Measurements from ENCODE around the gene NFYC. TPM values are rescaled to one million over a fixed set of nuclear protein-coding genes. Genes with fewer than 3 reads are reported as not detected.

NFYC gene
- total RNA-seq, 1 experiment from 2014 or later, result 61.6 TPM

DNA sequence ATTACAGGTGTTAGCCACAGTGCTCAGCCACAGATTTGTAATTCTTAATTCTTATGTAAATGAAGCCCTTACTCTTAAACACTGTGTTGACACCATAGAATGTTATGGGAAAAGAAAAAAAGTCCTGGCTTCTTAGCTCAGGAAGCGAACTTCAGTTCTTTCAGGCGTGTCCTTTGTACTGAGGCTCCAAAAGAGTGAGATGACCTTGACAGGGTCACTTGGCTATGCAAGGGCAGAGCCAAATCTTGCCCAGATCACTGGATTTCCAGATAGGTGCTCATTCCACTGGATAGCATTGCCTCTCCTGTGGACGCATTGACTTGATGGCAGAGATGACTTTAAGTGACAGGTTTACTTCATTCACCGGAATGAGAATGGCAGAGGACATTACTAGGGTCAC, 4.8 kb downstream of the NFYC start:
- Histone ChIP-seq H3K36me3 (ENCODE audit: control insufficient read depth, insufficient read depth, low read length) (no peaks in the 10 kb centered on the region), H3K9me3 (no peaks in the 10 kb centered on the region), H3K4me3 (ENCODE audit: low read depth, low read length) (no peak overlapping the region), H3K4me1 (peaks cover 13% of the 10 kb centered on the region), H3K27me3 (replicated peaks; ENCODE audit: control insufficient read depth, insufficient read depth, low read length) (no peaks in the 10 kb centered on the region)
- no peaks in the 10 kb centered on the region for H3K9me3 Mint-ChIP-seq (ENCODE audit: unreplicated experiment)
- no peaks in the 10 kb centered on the region for H3K27me3 Mint-ChIP-seq (ENCODE audit: insufficient read depth, unreplicated experiment)
- no TSS peak for BruUV-seq (replicated peaks)
- TF ChIP-seq, protein P1, sequence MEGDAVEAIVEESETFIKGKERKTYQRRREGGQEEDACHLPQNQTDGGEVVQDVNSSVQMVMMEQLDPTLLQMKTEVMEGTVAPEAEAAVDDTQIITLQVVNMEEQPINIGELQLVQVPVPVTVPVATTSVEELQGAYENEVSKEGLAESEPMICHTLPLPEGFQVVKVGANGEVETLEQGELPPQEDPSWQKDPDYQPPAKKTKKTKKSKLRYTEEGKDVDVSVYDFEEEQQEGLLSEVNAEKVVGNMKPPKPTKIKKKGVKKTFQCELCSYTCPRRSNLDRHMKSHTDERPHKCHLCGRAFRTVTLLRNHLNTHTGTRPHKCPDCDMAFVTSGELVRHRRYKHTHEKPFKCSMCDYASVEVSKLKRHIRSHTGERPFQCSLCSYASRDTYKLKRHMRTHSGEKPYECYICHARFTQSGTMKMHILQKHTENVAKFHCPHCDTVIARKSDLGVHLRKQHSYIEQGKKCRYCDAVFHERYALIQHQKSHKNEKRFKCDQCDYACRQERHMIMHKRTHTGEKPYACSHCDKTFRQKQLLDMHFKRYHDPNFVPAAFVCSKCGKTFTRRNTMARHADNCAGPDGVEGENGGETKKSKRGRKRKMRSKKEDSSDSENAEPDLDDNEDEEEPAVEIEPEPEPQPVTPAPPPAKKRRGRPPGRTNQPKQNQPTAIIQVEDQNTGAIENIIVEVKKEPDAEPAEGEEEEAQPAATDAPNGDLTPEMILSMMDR (IDR thresholded peaks at IDR 0.05; ENCODE audit: insufficient read depth in 1 of 2, low read depth in 1 of 2, low read length in 1 of 2, severe bottlenecking in 1 of 2, unreplicated experiment in 1 of 2), result no peak
- CTCF ChIA-PET, result no interaction called here
- peaks cover 5% of the 10 kb centered on the region for H3K4me1 Mint-ChIP-seq (ENCODE audit: low read depth, unreplicated experiment)
- H3K4me3 Mint-ChIP-seq (ENCODE audit: unreplicated experiment), result no peak overlapping the region
- intact Hi-C loops (cut with micrococcal nuclease; ENCODE audit: unreplicated experiment), result no loop called here
- H3K27ac Mint-ChIP-seq (ENCODE audit: unreplicated experiment), result no peak overlapping the region
- POLR2A ChIA-PET, result no interaction called here
- DNase-seq, result no peak
- H3K36me3 Mint-ChIP-seq (ENCODE audit: insufficient read depth, unreplicated experiment), result peaks cover 11% of the 10 kb centered on the region

DNA sequence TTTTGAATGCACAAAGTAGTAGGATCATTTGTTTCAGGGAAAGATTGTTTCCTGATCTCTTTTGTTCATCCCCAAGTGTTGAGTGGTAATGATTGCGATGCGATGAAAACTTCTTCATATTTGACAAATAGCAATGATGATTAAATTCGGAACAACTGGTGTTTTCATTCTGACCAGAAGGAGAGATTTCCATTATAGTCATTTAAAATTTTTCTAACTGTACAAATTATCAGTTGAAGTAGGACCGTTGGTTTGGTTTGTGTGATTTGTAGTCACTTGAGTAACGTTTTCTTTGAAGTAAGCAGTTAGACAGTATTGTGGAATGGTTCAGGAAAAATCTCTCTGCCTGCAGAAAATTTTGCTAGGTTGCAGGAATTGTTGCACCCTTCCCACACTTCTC, 5.9 kb downstream of the NFYC start:
- no peak for DNase-seq
- Histone ChIP-seq H3K4me3 (ENCODE audit: low read depth, low read length) (no peak overlapping the region), H3K27me3 (replicated peaks; ENCODE audit: control insufficient read depth, insufficient read depth, low read length) (no peaks in the 10 kb centered on the region), H3K36me3 (ENCODE audit: control insufficient read depth, insufficient read depth, low read length) (no peaks in the 10 kb centered on the region), H3K9me3 (no peaks in the 10 kb centered on the region), H3K4me1 (peaks cover 13% of the 10 kb centered on the region)
- TF ChIP-seq, protein P1 (IDR thresholded peaks at IDR 0.05; ENCODE audit: insufficient read depth in 1 of 2, low read depth in 1 of 2, low read length in 1 of 2, severe bottlenecking in 1 of 2, unreplicated experiment in 1 of 2), result no peak
- Mint-ChIP-seq H3K4me1 (ENCODE audit: low read depth, unreplicated experiment) (peaks cover 3% of the 10 kb centered on the region), H3K4me3 (ENCODE audit: unreplicated experiment) (no peak overlapping the region), H3K36me3 (ENCODE audit: insufficient read depth, unreplicated experiment) (no peaks in the 10 kb centered on the region), H3K27me3 (ENCODE audit: insufficient read depth, unreplicated experiment) (no peaks in the 10 kb centered on the region), H3K27ac (ENCODE audit: unreplicated experiment) (no peak overlapping the region), H3K9me3 (ENCODE audit: unreplicated experiment) (no peaks in the 10 kb centered on the region)
- intact Hi-C loops (cut with micrococcal nuclease; ENCODE audit: unreplicated experiment), result no loop called here
- no TSS peak for BruUV-seq (replicated peaks)
- POLR2A ChIA-PET, result no interaction called here
- CTCF ChIA-PET, result no interaction called here

- Histone ChIP-seq H3K9me3 (no peaks in the 10 kb centered on the region), H3K4me1 (peaks cover 3% of the 10 kb centered on the region; the same call in 1 of the 2 replicates), H3K27me3 (replicated peaks; ENCODE audit: control insufficient read depth, insufficient read depth, low read length) (no peaks in the 10 kb centered on the region), H3K36me3 (ENCODE audit: control insufficient read depth, insufficient read depth, low read length) (no peaks in the 10 kb centered on the region), H3K4me3 (ENCODE audit: low read depth, low read length) (no peak overlapping the region)
- no peaks in the 10 kb centered on the region for H3K4me1 Mint-ChIP-seq (ENCODE audit: low read depth, unreplicated experiment)
- POLR2A ChIA-PET, result no interaction called here
- DNase-seq, result no peak
- no peaks in the 10 kb centered on the region for H3K9me3 Mint-ChIP-seq (ENCODE audit: unreplicated experiment)
- H3K27me3 Mint-ChIP-seq (ENCODE audit: insufficient read depth, unreplicated experiment), result no peaks in the 10 kb centered on the region
- no peak overlapping the region for H3K4me3 Mint-ChIP-seq (ENCODE audit: unreplicated experiment)
- no peak overlapping the region for H3K27ac Mint-ChIP-seq (ENCODE audit: unreplicated experiment)
- no TSS peak for BruUV-seq (replicated peaks)
- no peaks in the 10 kb centered on the region for H3K36me3 Mint-ChIP-seq (ENCODE audit: insufficient read depth, unreplicated experiment)
- CTCF ChIA-PET, result no interaction called here
- TF ChIP-seq, protein P1 (IDR thresholded peaks at IDR 0.05; ENCODE audit: insufficient read depth in 1 of 2, low read depth in 1 of 2, low read length in 1 of 2, severe bottlenecking in 1 of 2, unreplicated experiment in 1 of 2), result no peak
- intact Hi-C loops (cut with micrococcal nuclease; ENCODE audit: unreplicated experiment), result no loop called here
Observed at GRCh38 chr1:40699787-40700186, 8.3 kb downstream of the NFYC start.

All from Caco-2 (cell line).